ENCODE measurements around the gene ERBB2.

Gene ERBB2

GRCh38 chr17:39699818-39700147 lies at the start of gene ERBB2:
Gene ERBB2 (plus strand): TSS chr17:39700064. CDS start chr17:39700239, 175 bp downstream.
- no peak for DNase-seq

GRCh38 chr17:39650121-39650579 lies 49.7 kb upstream of the ERBB2 start:
- DNase-seq: no peak

- DNase-seq: no peak
Measured at GRCh38 chr17:39651923-39652586, 47.8 kb upstream of the ERBB2 start.

GRCh38 chr17:39652587-39653315 lies 47.1 kb upstream of the ERBB2 start:
- DNase-seq: no peak

- DNase-seq: no peak
Measured at GRCh38 chr17:39653316-39653661, 46.6 kb upstream of the ERBB2 start.

- no peak for DNase-seq
Measured at GRCh38 chr17:39653662-39654331, 46.1 kb upstream of the ERBB2 start.

GRCh38 chr17:39655105-39655504 lies 44.8 kb upstream of the ERBB2 start:
- no peak for DNase-seq

- DNase-seq: no peak
Measured at GRCh38 chr17:39658346-39658745, 41.5 kb upstream of the ERBB2 start.

GRCh38 chr17:39658760-39659159 lies 41.1 kb upstream of the ERBB2 start:
- DNase-seq: no peak

GRCh38 chr17:39659279-39660010 lies 40.4 kb upstream of the ERBB2 start:
- no peak for DNase-seq

GRCh38 chr17:39660011-39660360 lies 39.9 kb upstream of the ERBB2 start:
- no peak for DNase-seq

- DNase-seq: no peak
Measured at GRCh38 chr17:39660397-39661385, 39.2 kb upstream of the ERBB2 start.

GRCh38 chr17:39661744-39662541 lies 37.9 kb upstream of the ERBB2 start:
- DNase-seq: no peak

- no peak for DNase-seq
Measured at GRCh38 chr17:39662551-39663339, 37.1 kb upstream of the ERBB2 start.

GRCh38 chr17:39663340-39663687 lies 36.5 kb upstream of the ERBB2 start:
- no peak for DNase-seq

GRCh38 chr17:39663688-39664580 lies 35.9 kb upstream of the ERBB2 start:
- no peak for DNase-seq

GRCh38 chr17:39664581-39665561 lies 35.0 kb upstream of the ERBB2 start, which contains the start of gene TCAP:
Gene TCAP (plus strand): TSS chr17:39665349. CDS start chr17:39665360, 11 bp downstream.
- no peak for DNase-seq

GRCh38 chr17:39665642-39666224 lies 34.1 kb upstream of the ERBB2 start:
- no peak for DNase-seq
